Omental fat pad (tissue), 4 donors: ENCODE measurements around the gene PPP1R9A. TPM values are rescaled to one million over a fixed set of nuclear protein-coding genes. Genes with fewer than 3 reads are reported as not detected.

ENCODE experiments used
- ATAC-seq: fragments of 150-250 bp; one replicate; pipeline ENCODE4 v1.9.1; 2016; ENCODE audit warnings: mild to moderate bottlenecking, moderate library complexity; ENCODE audit not compliant: low FRiP score
- DNase-seq: peaks from one replicate; pipeline ENCODE4 v3.0.0-alpha.2; 2019; ENCODE audit warnings: low spot score
- total RNA-seq, 4 donors: library from RNA; depleted of rRNA; stranded (reverse); fragments of >200 nt; gene quantifications; one replicate each; pipeline ENCODE4 v1.1.0, GENCODE V29; 2016
- TF ChIP-seq, protein P1 (sequence below), 3 donors: fragments of 450-650 bp; IDR thresholded peaks; one replicate each; pipeline ENCODE4 v1.5.1; 2016 to 2017; ENCODE audit warnings: antibody characterized with exemption in 3 of 3, mild to moderate bottlenecking in 3 of 3, moderate library complexity in 2 of 3

PPP1R9A gene
- total RNA-seq, 4 donors from 2014 or later = 5.5 to 16.5 (median 9.6) TPM

DNA sequence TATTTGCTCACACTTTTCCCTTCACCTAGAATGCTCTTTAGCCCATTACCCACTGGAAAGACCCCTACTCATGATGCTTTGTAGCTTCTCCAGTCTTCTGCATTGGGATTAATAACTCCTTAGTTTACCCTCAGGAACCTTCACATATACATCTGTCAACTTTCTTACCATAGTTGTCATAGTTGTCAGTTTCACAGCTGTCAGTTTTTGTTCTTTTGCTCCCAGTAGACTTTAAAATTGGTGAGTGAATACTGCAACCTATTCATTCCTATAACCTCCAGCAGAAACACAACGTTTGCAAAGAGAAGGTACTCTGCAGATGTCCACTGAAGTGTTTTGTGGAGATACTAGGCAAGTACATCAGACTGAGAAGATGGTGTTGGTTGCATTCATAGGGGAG, 414.3 kb downstream of the PPP1R9A start:
- TF ChIP-seq, protein P1, sequence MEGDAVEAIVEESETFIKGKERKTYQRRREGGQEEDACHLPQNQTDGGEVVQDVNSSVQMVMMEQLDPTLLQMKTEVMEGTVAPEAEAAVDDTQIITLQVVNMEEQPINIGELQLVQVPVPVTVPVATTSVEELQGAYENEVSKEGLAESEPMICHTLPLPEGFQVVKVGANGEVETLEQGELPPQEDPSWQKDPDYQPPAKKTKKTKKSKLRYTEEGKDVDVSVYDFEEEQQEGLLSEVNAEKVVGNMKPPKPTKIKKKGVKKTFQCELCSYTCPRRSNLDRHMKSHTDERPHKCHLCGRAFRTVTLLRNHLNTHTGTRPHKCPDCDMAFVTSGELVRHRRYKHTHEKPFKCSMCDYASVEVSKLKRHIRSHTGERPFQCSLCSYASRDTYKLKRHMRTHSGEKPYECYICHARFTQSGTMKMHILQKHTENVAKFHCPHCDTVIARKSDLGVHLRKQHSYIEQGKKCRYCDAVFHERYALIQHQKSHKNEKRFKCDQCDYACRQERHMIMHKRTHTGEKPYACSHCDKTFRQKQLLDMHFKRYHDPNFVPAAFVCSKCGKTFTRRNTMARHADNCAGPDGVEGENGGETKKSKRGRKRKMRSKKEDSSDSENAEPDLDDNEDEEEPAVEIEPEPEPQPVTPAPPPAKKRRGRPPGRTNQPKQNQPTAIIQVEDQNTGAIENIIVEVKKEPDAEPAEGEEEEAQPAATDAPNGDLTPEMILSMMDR (IDR thresholded peaks at IDR 0.05) = no peak
- DNase-seq = no peak
- no peak for ATAC-seq

DNA sequence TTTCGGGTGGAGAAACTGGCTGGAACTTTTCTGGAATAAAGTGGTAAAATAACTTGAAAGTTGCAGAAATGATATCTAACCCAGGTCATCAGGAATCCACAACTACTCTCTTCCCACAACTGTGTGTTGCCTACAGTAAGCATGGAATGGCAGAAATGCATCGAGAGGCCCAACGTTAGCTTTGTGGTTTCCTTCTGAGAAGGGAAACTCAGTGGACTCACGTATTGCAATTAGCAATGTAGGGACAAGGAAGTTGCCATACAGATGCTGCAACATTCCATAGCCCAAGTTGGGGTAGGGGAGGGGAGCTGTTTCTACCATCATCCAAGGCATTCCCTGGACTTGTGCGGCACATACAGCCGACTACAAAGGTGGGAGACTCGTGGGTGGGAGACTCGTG, 415.0 kb downstream of the PPP1R9A start:
- no peak for DNase-seq
- no peak for ATAC-seq
- TF ChIP-seq, protein P1 (IDR thresholded peaks at IDR 0.05) = no peak

DNA sequence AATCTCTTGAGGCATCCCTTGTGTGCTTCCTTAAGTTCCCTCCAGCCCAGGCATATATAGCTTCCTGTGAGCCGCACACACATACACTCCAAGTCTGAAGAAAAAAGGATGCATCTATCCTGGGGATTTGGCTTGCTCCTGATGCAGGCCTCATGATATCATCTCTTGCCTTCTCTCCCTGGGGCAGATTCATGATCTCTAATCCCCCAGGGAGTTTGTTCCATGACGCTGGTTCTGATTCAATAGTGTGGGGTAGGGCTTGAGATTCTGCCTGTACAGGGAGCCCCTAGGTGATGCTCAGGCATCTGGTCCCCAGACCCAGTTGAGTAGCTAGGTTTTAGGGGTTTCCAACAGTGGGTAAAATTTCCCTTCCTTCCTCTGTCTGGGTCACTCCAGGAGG, 415.5 kb downstream of the PPP1R9A start:
- DNase-seq (no peak), ATAC-seq (no peak)
- TF ChIP-seq, protein P1 (IDR thresholded peaks at IDR 0.05) = no peak

DNA sequence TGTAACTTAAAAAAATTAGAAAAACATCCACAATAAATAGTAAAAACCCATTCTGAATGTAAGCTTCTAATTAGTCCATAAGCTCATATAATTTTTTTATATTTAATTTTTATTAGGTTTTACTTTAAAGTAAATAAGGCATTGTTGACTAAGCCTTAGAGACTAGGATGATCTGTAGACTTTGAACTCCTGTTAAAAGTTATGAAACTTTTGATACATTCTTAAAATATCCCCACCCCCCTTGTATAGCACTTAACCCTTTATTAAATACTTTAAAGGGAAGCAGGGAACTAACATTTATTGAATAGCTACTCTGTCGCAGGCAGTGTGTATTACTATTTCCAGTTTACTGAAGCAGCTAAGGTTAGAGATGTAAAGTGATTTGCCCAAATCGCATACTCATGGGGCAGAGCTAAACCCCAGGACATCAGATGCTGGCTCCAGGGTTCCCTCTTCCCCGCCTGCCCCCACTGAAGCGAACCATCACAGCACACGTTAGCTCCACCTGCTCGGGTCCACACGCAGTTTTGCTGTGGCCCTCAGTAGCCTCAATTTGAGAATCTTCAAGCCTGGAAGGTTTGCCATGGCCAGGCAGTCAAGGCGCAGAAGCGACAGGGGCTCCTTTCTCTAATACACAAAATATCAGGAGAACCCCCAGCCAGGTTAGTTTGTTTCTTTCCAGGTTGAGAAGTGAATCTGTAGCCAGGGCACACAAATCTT, 416.2 kb downstream of the PPP1R9A start:
- DNase-seq = no peak
- TF ChIP-seq, protein P1 (IDR thresholded peaks at IDR 0.05) = no peak
- no peak for ATAC-seq

DNA sequence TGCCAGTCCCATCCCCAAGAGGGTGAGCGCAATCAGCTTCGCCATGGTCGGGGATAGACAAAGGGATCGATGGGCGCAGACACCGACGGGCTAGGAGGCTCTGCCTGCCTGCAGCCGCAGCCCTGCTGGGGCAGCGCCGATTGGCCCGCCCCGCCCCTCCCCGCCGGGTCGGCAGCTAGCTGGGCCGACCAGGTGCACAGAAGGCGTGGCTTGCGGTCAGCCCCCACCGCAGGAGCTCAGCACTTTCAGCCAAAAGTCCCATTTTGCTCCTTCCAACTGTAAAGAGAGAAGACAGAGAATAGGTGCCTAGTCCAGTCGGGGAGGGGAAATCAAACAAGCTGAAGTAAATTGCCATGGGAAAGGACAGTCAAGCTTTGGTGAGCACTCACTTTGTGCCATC, 417.0 kb downstream of the PPP1R9A start, which contains the start of gene PON1:
Gene PON1, minus strand, starts transcription at position 102 of the 400 bp plus-strand sequence. Its CDS starts 57 bp downstream, at position 45.
- no peak for DNase-seq
- TF ChIP-seq, protein P1 (IDR thresholded peaks at IDR 0.05) = no peak

DNA sequence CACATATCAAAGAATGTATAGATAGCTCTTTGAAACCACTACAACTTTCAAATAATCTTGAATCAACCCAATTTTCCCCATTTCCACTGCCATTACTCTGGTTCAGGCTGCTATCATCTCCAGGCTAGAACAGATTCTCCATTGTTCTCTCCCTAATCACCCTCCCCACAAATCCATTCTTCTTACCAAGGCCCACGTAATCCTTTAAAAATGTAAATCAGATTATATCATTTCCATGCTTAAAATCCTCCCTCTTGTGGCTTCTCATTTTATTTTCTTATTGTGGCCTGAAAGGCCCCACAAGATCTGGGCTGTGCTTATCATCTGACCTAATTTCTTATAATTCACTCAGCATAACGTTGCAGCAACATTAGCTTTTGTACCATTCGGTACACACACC, 420.0 kb downstream of the PPP1R9A start:
- no peak for DNase-seq
- TF ChIP-seq, protein P1 (IDR thresholded peaks at IDR 0.05) = no peak
- ATAC-seq = no peak

More for the DNA sequence above, 417.0 kb downstream of the PPP1R9A start, which contains the start of gene PON1:
- no peak for ATAC-seq
